Measurements from ENCODE around the gene RAB11A. TPM values are rescaled to one million over a fixed set of nuclear protein-coding genes. Genes with fewer than 3 reads are reported as not detected.

Gene RAB11A
- total and polyA plus RNA-seq, 9 donors, result 47.0 to 249 (median 139) TPM

GRCh38 chr15:65918945-65919344, 49.7 kb downstream of the RAB11A start:
- DNase-seq, result no peak
- Histone ChIP-seq H3K4me1 (ENCODE audit: insufficient read depth) (peaks cover 8% of the 10 kb centered on the region), H3K36me3 (no peaks in the 10 kb centered on the region), H3K27ac (no peak overlapping the region), H3K27me3 (no peaks in the 10 kb centered on the region), H3K4me3 (no peak overlapping the region), H3K9me3 (no peaks in the 10 kb centered on the region)
- intact Hi-C loops (cut with DNase I), result loop anchor here in 2 of 4 donors (5.0 to 10.0 kb wide), 2 partner anchors 366 to 368 kb away; no protein-coding TSS in a partner anchor
- WGBS, 3 donors, result 93 to 94% (median 93%) methylated on average over 5 of the region's 5 CpGs
- TF ChIP-seq POLR2A (IDR thresholded peaks at IDR 0.05), result no peak
- no peak for TF ChIP-seq CTCF (IDR thresholded peaks at IDR 0.05)
- no peak for TF ChIP-seq EP300 (IDR thresholded peaks at IDR 0.05)

DNA sequence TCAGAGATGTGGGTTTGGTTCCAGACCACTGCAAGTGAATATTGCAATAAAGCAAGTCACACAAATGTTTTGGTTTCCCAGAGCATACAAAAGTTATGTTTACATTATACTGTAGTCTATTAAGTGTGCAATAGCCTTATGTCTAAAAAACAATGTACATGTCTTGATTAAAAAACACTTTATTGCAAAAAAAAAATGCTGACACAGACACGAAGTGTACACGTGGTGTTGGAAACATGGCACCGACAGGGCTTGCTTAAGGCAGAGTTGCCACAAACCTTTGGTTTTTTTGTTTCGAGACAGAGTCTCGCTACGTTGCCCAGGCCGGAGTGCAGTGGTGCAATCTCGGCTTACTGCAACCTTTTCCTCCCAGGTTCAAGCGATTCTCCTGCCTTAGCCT, 50.1 kb downstream of the RAB11A start:
- Histone ChIP-seq H3K4me1 (ENCODE audit: insufficient read depth) (peaks cover 8% of the 10 kb centered on the region), H3K9me3 (no peaks in the 10 kb centered on the region), H3K27me3 (no peaks in the 10 kb centered on the region), H3K36me3 (no peaks in the 10 kb centered on the region), H3K27ac (no peak overlapping the region), H3K4me3 (no peak overlapping the region)
- intact Hi-C loops (cut with DNase I), result loop anchor here in 2 of 4 donors (5.0 to 10.0 kb wide), 2 partner anchors 365 to 368 kb away; no protein-coding TSS in a partner anchor
- no peak for TF ChIP-seq CTCF (IDR thresholded peaks at IDR 0.05)
- no peak for TF ChIP-seq EP300 (IDR thresholded peaks at IDR 0.05)
- TF ChIP-seq POLR2A (IDR thresholded peaks at IDR 0.05), result no peak
- no peak for DNase-seq
- 91 to 95% (median 92%) methylated on average over 9 of the region's 9 CpGs for WGBS, 3 donors

- Histone ChIP-seq H3K27me3 (no peaks in the 10 kb centered on the region), H3K36me3 (no peaks in the 10 kb centered on the region), H3K4me3 (no peak overlapping the region), H3K4me1 (ENCODE audit: insufficient read depth) (peaks cover 8% of the 10 kb centered on the region), H3K27ac (no peak overlapping the region), H3K9me3 (no peaks in the 10 kb centered on the region)
- WGBS, 3 donors, result 42 to 85% (median 75%) methylated on average over 1 of the region's 1 CpG
- intact Hi-C loops (cut with DNase I), result no loop called here
- TF ChIP-seq EP300 (IDR thresholded peaks at IDR 0.05) (no peak), CTCF (IDR thresholded peaks at IDR 0.05) (no peak), POLR2A (IDR thresholded peaks at IDR 0.05) (no peak)
- DNase-seq, result no peak
Measured at GRCh38 chr15:65920121-65920520, 50.8 kb downstream of the RAB11A start.

- intact Hi-C loops (cut with DNase I), result no loop called here
- Histone ChIP-seq H3K9me3 (no peaks in the 10 kb centered on the region), H3K36me3 (no peaks in the 10 kb centered on the region), H3K27ac (no peak overlapping the region), H3K27me3 (no peaks in the 10 kb centered on the region), H3K4me1 (ENCODE audit: insufficient read depth) (peaks cover 8% of the 10 kb centered on the region), H3K4me3 (no peak overlapping the region)
- DNase-seq, result no peak
- WGBS, 3 donors, result 58 to 66% (median 64%) methylated on average over 4 of the region's 4 CpGs
- TF ChIP-seq EP300 (IDR thresholded peaks at IDR 0.05) (no peak), POLR2A (IDR thresholded peaks at IDR 0.05) (no peak), CTCF (IDR thresholded peaks at IDR 0.05) (no peak)
Measured at GRCh38 chr15:65920825-65921309, 51.6 kb downstream of the RAB11A start.
